ENCODE measurements around the gene EVX2. TPM values are rescaled to one million over a fixed set of nuclear protein-coding genes. Genes with fewer than 3 reads are reported as not detected.

EVX2 gene
- total RNA-seq, 1 experiment from 2014 or later = not detected

- H3K79me2 ChIP-seq (ENCODE audit: low read length) = no peaks in the 10 kb centered on the region
- H3K4me3 ChIP-seq (ENCODE audit: low read length) = peak overlapping the region; percentile 88
- no peak for TF ChIP-seq EZH2 (IDR thresholded peaks at IDR 0.05; ENCODE audit: low read length, unreplicated experiment)
- no peak for TF ChIP-seq EZH2phosphoT487 (IDR thresholded peaks at IDR 0.05; ENCODE audit: borderline replicate concordance, low read length)
- no peak for TF ChIP-seq CTCF (conservative IDR thresholded peaks at IDR 0.05; ENCODE audit: low read depth, low read length)
- no TSS peak for BruUV-seq (replicated peaks)
- ChIA-PET POLR2A (ENCODE audit: unreplicated experiment) (interaction anchor here (0.6 kb wide), 1 partner anchor 437 kb away, joined by 3 read pairs; no protein-coding TSS in a partner anchor), CTCF (interaction anchor here (2.5 kb wide), 1 partner anchor 408 kb away, joined by 12 read pairs; no protein-coding TSS in a partner anchor)
- peak overlapping the region; percentile 99 for H3K4me2 ChIP-seq (ENCODE audit: low read length)
- no peak overlapping the region for H3K9ac ChIP-seq (ENCODE audit: low read length)
- no peaks in the 10 kb centered on the region for H3F3A ChIP-seq (ENCODE audit: low read length, unreplicated experiment)
- H3K4me1 ChIP-seq (ENCODE audit: insufficient read depth, low read length) = peaks cover 5% of the 10 kb centered on the region; the same call in 1 of the 2 replicates
- no peak for DNase-seq
- ATAC-seq = no peak
- no peaks in the 10 kb centered on the region for H3K36me3 ChIP-seq (ENCODE audit: low read depth, low read length)
- H3K9me3 ChIP-seq (ENCODE audit: low read length) = no peaks in the 10 kb centered on the region
- H3K9me2 ChIP-seq (replicated peaks; ENCODE audit: low read length) = no peaks in the 10 kb centered on the region
- 0 out of 2 replicates have a peak overlapping the region, but pooled peaks have one; percentile 98 for H2AFZ ChIP-seq (ENCODE audit: low read length)
- H3K27ac ChIP-seq (ENCODE audit: low read length) = no peak overlapping the region
- intact Hi-C loops (cut with micrococcal nuclease) = loop anchor here (10.0 kb wide), 1 partner anchor 1064 kb away; no protein-coding TSS in a partner anchor
- no peaks in the 10 kb centered on the region for H4K20me1 ChIP-seq (ENCODE audit: low read length)
- 0 out of 2 replicates have a peak, but pooled peaks cover 3% of the 10 kb centered on the region for H3K27me3 ChIP-seq (ENCODE audit: low read length)
Observed at GRCh38 chr2:176098366-176099158, 14.8 kb upstream of the EVX2 start.

- no peaks in the 10 kb centered on the region for H3F3A ChIP-seq (ENCODE audit: low read length, unreplicated experiment)
- H3K9me3 ChIP-seq (ENCODE audit: low read length) = no peaks in the 10 kb centered on the region
- H3K4me3 ChIP-seq (ENCODE audit: low read length) = peak overlapping the region; percentile 88
- no peaks in the 10 kb centered on the region for H4K20me1 ChIP-seq (ENCODE audit: low read length)
- H3K79me2 ChIP-seq (ENCODE audit: low read length) = no peaks in the 10 kb centered on the region
- H3K27me3 ChIP-seq (ENCODE audit: low read length) = 0 out of 2 replicates have a peak, but pooled peaks cover 3% of the 10 kb centered on the region
- CTCF ChIA-PET = interaction anchor here (0.6 to 2.5 kb wide), 4 partner anchors 366 to 894 kb away, joined by 3 to 12 read pairs (median 6); no protein-coding TSS in a partner anchor
- POLR2A ChIA-PET (ENCODE audit: unreplicated experiment) = interaction anchor here (0.6 kb wide), 1 partner anchor 438 kb away, joined by 3 read pairs; no protein-coding TSS in a partner anchor
- peak; percentile 8 for ATAC-seq
- H3K9me2 ChIP-seq (replicated peaks; ENCODE audit: low read length) = no peaks in the 10 kb centered on the region
- H3K4me1 ChIP-seq (ENCODE audit: insufficient read depth, low read length) = peaks cover 5% of the 10 kb centered on the region; the same call in 1 of the 2 replicates
- H3K27ac ChIP-seq (ENCODE audit: low read length) = no peak overlapping the region
- H2AFZ ChIP-seq (ENCODE audit: low read length) = peak overlapping the region; percentile 98
- no TSS peak for BruUV-seq (replicated peaks)
- no peak overlapping the region for H3K9ac ChIP-seq (ENCODE audit: low read length)
- no peak for DNase-seq
- H3K4me2 ChIP-seq (ENCODE audit: low read length) = peak overlapping the region; percentile 99
- TF ChIP-seq CTCF (conservative IDR thresholded peaks at IDR 0.05; ENCODE audit: low read depth, low read length) (no peak; the same call in 1 of the 2 replicates), EZH2phosphoT487 (IDR thresholded peaks at IDR 0.05; ENCODE audit: borderline replicate concordance, low read length) (no peak), EZH2 (IDR thresholded peaks at IDR 0.05; ENCODE audit: low read length, unreplicated experiment) (no peak)
- intact Hi-C loops (cut with micrococcal nuclease) = loop anchor here (1.0 to 10.0 kb wide), 6 partner anchors 407 to 1063 kb away; no protein-coding TSS in a partner anchor
- no peaks in the 10 kb centered on the region for H3K36me3 ChIP-seq (ENCODE audit: low read depth, low read length)
Observed at GRCh38 chr2:176097820-176098365, 14.1 kb upstream of the EVX2 start.

All from PC-3 (cell line).